ENCODE measurements around the gene WDR4.
A peak's percentile ranks its signal among the peaks of the same experiment; 100 is the strongest.
"Not testable (repeated sequence)": the region's sequence is repeated elsewhere in the genome, so short reads cannot be mapped to it uniquely, and the experiment has no call there.

The WDR4 gene, protein sequence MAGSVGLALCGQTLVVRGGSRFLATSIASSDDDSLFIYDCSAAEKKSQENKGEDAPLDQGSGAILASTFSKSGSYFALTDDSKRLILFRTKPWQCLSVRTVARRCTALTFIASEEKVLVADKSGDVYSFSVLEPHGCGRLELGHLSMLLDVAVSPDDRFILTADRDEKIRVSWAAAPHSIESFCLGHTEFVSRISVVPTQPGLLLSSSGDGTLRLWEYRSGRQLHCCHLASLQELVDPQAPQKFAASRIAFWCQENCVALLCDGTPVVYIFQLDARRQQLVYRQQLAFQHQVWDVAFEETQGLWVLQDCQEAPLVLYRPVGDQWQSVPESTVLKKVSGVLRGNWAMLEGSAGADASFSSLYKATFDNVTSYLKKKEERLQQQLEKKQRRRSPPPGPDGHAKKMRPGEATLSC

DNA sequence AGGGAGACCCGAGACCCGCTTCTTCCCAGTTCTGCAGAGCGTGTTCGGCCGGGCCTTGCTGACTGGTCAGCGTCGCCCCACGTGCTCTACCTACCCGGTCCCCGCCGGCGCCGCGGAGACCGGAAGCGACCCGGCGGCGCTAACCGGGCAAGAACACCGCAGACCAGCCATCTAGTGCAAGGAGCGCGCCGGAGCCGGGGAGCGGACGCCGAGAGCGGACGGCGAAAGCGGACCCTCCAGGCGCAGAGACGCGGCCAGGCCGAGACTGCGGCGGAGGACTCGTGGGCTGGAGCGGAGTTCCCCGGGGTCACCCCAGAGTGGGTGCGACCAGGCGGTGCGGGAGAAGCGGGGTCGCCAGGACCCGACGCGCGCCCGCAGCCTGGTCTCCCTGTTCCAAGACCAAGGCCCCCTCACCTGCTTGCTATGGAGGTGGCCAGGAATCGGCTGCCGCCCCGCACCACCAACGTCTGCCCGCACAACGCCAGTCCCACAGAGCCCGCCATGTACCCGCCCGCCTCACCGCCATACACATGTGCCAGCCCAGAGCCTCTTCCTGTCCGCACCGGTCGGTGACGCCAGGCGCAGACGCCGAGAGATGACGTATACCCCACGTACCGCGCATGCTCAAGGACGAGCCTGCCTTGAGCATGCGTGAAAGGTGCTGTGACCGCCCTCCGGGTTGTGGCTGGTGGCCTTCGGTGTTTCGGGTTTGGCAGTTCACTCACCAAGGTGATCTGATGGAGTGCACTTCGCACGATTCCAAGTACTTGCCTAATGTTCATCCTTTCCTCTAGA is at the start of gene WDR4:
Gene WDR4 (minus strand): TSS at position 547 of the 795 bp plus-strand sequence. CDS start 44 bp downstream, at position 503.
- peak; percentile 95 for DNase-seq

DNA sequence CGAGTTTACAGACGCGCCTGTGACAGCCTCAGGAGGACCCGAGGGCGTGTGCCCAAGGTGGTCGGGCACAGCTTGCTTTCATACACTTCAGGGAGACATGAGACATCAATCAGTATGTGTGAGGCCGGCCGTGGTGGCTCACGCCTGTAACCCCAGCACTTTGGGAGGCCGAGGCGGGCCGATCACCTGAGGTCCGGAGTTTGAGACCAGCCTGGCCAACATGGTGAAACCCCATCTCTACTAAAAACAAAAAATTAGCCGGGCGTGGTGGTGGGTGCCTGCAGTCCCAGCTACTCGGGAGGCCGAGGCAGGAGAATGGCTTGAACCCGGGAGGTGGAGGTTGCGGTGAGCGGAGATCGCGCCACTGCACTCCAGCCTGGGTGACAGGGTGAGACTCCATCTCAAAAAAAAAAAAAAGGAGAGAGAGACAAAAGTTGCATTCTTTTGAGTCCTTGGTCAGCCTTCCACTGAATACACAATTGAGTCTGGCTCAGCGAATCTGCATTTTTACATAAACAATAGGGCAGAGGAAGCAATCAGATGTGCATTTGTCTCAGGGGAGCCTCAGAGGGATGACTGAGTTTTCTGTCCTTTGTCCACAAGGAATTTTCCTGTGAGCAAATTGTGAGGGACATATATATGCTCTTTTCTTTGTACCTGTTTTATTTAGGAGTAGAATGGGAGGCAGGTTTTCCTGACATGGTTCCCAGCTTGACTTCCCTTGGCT is 48.3 kb upstream of the WDR4 start:
- not testable (repeated sequence) for DNase-seq

DNA sequence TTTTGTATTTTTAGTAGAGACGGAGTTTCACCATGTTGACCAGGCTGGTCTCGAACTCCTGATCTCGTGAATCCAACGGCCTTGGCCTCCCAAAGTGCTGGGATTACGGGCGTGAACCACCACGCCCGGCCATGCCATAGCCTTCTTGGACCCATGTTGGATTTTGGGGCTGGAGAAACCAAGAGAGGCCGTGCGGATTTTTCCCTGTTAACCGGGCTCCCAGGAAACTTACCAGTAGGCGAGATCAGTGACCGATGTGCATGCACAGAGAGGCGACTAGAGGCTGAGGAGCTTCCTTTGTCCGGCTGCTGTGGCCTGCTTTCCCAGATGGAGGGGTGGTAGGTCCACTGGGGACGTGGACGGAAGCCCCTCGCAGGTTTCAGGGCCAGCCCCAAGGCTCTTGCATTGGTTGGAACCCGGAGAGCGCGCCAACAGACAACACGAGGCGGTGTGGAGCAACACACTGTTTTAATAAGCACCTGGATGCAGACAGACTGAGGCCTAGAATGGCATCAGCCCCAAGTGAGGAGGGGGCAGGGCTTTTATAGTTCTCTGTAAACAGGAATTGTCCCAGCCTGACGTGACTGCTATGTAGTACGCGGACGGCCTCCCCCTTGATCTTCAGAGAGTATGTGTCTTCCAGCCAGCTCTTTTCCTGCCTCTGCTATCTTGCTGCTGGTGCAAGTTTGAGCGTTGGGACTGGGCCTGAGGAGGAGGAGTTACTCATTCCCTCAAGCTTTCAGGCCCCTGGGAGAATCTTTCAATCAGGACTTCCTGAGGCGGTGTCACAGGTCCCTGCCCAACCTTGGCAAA is 46.0 kb upstream of the WDR4 start, which contains the start of gene ERVH48-1:
Gene ERVH48-1 (minus strand): TSS at position 517 of the 813 bp plus-strand sequence. CDS start 6,624 bp downstream, outside the sequence.
- no peak for DNase-seq

DNA sequence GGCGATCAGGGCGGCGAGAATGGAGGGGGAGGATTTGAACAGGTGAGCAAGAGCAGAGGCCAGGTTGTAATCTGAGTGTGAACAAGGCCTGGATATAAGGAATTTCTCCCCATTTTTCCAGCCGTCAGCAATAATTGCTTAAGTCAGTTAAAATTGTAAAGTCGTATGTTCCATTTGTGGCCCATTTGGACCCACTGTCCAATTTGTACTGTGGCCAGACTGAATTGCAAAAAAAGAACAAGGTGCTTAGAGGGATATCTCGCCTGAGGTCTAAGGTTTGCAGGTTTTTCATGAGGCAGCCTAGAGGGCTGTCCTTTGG is 45.1 kb upstream of the WDR4 start:
- DNase-seq = no peak

DNA sequence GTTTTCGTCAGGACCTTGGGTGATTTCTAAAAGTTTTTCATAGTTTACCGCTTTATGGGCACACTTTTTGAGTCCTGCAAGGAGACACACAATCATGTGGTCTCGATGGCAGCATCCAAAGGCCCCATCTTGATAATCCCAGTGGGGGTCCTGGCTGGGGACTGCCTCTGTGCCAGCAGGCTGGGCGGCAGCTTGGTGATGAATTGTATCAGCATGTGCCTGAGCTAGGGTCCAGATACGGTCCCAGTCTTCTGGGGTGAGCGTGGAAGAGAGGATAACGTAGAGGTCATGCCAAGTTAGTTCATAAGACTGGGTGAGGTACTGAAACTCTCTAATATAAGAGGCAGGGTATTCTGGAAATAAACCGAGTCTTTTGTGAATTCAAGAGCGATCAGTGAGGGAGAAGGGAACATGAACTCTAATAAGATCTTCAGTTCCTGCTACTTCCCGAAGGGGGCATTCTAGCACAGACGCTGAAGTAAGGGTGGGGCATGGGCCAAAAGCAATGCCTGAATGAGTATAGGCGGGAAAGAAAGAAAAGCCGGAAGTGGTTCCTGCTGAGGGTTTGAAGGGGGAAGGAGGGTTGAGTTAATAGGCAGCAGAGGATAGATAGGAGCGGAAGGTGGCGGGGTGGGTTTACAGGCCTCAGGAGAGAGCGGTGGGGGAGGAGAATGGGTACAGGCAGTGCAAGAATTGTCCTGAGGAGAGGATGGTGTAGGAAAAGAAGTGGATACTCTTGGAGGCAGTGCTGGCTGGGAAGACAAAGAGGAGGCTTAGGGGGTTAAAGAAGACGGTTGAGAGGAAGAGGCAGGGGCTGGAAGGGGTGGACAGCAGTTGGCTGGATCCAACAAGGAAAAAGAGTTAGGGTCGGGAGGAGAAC is 44.5 kb upstream of the WDR4 start:
- peak; percentile 92 for DNase-seq

DNA sequence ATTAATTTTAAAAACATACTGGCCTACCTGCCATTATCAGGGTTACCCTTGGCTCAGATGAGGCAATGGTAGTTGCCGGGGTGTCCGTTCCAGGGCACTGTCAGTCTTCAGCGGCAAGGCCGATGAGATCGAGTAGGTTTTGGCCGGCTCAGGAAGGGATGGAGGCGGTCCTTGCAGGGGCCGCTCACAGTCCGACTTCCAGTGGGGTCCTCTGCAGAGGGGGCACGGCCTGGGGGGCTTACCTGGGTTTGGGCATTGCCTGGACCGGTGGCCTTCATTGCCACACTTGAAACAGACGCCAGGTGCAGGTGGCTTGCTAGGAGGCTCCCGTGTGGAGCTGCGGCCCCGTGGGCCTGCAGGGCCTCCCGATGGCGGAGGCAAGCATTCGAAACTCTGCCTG is 43.6 kb upstream of the WDR4 start:
- DNase-seq = no peak

DNA sequence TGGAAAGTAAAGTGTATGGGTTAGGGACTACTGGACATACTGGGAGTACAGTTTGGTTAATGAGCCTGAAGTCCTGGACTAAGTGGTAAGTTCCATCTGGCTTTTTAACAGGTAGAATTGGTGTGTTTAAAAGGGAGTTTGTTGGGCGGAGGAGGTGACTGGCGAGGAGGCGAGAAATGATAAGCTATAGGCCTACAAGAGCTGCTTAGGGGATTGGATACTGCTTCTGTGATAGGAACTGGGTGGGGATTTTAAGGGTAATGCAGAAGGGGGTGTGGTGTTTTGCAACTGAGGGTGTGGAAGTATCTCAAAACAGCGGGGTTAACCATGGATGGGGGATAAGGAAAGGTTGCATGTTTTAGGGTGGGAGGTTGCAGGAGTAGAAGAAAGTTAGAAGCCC is 42.6 kb upstream of the WDR4 start:
- no peak for DNase-seq

DNA sequence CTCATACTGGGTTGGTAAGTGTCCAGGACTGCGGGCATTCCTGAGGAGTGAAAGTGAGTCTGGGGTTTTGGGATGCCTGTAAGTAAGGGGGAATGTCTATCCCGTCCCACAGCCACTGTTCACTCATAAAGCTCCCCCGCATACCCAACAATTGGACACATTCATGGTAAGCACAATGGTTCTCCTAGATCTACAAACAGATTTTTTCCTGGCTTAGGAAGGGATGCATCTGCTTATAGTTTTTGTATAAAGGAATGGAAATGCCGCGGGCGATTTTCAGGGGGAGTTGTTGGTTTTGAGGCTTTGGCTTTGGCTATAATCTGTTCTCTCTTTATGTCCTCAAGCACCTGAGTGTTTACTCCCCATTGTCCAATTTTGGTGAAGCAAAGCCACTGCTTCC is 39.0 kb upstream of the WDR4 start:
- DNase-seq = peak; percentile 81

DNA sequence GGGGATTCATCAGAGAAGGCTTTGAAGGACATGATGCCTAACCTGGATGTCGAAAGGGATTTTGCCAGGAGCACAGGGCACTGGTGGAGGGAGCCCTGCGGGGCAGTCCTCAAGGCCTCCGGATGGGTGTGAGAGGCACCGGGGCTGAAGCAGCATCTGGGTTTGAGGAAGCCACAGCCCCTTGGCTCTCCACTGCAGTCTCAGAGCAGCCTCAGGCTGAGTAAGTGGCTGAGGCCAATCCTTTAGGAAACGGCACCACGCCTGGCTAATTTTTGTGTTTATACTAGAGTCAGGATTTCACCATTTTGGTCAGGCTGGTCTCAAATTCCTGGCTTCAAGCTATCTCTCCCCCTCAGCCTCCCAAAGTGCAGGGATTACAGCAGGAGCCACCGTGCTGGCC is 34.1 kb upstream of the WDR4 start:
- DNase-seq = no peak

DNA sequence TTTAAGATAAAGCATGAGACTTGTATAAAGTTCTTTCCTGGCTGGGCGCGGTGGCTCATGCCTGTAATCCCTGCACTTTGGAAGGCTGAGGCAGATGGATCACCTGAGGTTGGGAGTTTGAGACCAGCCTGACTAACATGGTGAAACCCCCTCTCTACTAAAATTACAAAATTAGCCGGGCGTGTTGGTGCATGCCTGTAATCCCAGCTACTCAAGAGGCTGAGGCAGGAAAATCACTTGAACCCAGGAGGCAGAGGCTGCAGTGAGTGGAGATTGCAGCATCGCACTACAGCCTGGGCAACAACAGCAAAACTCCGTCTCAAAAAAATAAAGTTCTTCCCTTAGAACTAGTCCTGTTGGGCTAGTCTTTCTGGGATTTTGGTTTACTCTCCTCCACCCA is 32.6 kb upstream of the WDR4 start:
- DNase-seq = not testable (repeated sequence)

DNA sequence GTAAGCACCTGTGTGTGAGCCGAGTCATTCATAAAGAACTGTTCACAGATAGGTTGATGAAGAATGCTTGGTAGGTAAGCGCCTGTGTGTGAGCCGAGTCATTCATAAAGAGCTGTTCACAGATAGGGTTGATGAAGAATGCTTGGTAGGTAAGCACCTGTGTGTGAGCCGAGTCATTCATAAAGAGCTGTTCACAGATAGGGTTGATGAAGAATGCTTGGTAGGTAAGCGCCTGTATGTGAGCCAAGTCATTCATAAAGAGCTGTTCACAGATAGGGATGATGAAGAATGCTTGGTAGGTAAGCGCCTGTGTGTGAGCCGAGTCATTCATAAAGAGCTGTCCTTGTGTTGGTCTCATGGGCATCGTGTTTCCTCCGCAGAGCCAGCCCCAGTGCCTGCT is 29.1 kb upstream of the WDR4 start:
- not testable (repeated sequence) for DNase-seq

DNA sequence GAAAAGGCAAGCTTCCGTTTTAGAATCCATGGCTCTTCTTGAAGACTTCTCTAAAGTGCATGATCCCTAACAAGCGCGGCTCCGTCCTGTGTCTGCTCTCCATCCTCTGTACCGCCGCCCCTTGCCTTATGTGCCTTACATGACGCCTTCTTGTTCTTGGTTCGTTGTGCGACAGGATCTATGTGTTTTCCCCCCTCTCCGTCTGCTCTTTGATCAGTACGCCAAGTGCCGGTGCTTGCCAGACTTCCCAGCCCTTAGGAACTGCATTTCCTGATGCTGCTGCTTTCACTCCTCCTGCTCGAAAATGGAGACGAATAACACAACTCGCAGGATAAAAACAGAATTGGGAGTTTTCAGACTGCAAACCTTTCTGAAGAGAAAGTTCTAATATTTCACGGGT is 26.9 kb upstream of the WDR4 start:
- no peak for DNase-seq

DNA sequence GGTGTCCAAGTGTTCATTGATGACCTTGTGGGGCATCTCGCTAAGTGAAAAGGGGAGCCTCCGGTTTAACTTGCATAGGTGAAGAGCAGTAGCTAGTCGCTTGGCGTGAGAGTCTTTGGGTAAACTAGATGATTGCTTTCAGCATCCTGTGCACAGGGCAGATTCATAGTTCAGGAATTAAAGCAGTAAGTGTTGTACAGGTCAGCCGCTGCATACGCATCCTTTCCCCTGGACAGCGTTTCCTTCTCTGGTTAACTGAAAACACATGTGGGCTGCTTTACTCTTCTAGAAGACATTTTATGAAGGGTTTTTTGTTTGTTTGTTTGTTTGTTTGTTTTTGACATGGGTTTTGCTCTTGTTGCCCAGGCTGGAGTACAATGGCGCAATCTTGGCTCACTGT is 25.9 kb upstream of the WDR4 start:
- DNase-seq = no peak

DNA sequence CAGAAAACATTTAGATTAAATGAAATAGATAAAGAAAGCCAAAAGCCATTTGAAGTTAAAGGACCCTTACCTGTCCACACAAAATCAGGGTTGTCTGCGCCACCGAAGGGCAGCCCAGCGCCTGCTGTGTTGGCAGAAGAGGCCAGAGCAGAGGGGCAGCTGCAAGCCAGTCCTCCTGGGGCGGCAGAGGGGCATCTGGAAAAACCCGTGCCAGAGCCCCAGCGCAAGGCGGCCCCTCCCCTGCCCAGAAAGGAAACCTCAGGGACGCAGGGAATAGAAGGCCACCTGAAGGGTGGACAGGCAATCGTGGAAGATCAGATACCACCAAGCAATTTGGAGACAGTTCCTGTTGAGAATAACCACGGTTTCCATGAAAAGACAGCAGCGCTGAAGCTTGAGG is 24.5 kb upstream of the WDR4 start:
- DNase-seq = no peak

DNA sequence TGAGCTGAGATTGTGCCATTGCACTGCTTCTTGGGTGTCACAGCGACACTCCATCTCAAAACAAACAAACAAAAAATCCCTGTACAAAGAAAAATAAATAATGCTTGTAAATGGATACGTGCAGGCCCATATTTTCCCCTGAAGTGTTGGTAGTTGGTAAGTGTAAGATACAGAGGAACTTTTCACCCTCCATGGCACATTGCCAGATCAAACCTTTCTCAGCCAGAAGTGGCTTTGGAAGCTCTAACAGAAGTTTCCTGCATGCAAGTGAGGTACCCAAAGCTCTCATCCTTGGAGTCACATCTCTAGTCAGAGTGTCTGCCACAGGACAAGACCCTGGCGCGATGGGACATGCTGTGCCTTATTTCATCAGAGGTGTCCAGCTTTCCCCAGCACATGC is 21.1 kb upstream of the WDR4 start:
- no peak for DNase-seq

DNA sequence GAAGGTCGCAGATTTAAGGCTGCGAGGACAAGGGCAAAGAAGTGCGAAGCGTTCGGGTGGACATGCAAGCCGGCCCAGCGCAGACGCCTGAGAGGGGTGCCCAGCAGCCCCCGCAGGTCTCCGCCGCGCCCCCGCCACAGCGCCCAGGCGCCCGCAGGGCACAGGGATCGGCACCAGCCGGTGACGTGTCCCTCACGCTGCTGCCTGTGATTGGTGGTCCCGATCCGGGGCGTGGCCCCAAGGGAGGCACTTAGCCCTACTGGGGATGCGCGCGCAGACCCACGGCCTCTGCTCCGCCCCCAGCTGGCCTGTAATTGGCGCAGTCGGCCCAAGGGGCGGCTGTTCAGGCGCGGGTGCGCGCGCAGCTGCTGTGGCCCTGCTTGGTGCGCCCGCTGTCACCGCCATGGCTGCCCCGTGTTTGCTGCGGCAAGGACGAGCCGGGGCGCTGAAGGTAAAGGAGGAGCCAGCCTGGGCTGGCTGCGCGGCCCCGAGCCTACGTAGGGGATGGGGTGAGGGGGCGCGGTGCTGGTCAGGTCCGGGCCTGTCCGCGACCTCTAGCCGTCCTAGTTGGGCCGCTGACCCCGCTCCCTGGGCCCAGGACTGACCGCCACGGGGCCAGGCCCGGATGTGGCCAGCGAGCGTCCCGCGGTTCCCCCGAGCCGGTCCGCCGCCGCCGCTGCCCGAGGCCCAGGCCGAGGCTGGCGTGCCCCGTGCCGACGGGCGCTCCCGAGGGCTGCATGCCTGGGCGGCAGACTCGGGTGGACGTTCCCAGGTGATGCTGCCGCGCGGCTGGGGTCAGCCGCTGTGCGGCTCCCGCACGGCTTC is 13.8 kb upstream of the WDR4 start, which contains the start of gene NDUFV3:
Gene NDUFV3 (plus strand): TSS at position 379 of the 825 bp plus-strand sequence. CDS start 25 bp downstream, at position 404.
- DNase-seq = peak; percentile 97

DNA sequence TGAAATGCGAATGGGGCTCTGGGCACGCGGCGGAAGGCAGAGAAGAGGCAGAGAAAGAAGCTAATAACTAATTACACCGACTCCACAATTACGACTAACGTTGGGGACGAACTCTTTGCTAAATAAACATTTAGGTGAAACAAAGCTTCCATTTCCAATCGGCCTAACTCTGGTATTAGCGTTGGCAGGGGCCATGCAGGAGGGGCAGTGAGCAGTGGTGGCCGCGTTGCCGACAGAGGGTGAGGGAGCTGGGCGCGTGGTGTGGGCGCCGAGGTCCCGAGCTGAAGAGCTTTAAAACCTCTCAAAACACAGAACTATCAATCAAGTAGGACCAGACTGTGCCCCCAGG is 13.2 kb upstream of the WDR4 start:
- DNase-seq = peak; percentile 53

DNA sequence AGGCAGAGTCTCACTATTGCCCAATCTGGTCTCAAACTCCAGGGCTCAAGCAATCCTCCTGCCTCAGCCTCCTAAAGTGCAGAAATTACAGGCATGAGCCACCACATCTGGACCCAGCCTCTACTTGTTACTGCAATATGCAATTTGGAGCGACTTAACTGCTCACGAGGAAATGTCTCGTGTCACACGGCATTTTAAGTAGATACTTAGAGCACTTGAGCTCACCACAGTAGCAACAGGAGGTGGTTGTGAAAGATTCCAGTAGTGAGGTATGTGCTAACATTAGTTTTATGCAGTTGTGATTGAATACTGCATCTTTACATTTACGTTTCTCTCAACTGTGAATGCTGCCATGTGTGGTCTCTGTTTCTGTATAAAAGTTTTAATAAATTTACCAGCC is 8.0 kb upstream of the WDR4 start:
- DNase-seq = no peak

DNA sequence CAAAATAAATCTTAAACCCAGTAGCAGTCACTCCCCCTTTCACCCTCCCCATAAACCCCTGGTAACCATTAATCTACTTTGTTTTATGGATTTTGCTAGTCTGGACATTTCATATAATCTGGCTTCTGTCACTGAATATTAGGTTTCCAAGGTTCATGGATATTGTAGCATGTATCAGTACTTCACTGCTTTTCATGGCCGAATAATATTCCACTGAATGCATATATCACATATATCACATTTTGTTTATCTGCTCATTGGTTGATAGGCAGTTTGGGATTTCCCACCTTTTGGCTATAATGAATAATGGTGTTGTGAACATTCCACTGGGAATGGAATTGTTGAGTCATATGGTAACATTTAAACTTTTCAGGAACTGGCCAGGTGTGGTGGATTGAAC is 4.6 kb upstream of the WDR4 start:
- DNase-seq = no peak

DNA sequence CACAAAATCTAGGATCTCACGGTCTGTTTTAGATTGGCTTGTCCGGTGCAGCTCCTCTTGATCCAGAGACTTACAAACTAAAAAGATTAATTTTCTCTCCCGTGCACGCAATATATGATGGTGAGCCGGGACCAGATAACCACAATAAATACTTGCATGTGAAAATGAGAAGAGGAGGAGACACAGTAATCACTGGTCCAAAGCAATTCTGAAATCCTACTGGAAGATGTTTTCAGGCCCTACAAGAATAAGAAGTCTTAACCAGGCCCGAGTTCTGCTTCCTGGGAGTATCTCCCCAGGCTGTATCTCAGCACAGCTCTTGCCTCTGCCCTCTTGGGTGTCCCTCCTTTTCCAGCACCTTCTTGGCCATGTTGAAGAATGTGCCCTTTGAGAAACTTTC is 1.0 kb upstream of the WDR4 start:
- DNase-seq = no peak

DNA sequence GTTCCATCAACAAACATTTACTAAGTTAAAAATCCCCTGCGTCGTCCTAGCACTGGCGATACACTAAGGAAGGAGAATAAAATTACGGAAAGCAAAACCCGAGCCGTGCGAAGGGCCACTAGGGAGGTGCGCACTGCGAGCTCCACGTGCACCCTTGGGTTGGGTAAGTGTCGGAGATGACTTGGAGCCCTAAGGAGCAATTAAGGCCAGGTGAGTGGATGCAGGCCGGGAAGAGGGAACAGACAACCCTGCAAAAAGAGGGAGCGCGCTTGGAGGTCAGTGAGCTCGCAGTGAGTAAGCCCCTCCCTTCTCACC is 704 bp downstream of the WDR4 start:
- DNase-seq = no peak
